SK-N-SH (cell line): ENCODE data around the gene ANKMY1. TPM values are rescaled to one million over a fixed set of nuclear protein-coding genes. Genes with fewer than 3 reads are reported as not detected.

Source experiments
- CTCF ChIA-PET: fragments of 300-600, 350-600 bp; formaldehyde crosslinking; extraction: SDS; loops from one replicate; lab custom pipeline; 2021; lab: Yijun Ruan, JAX
- POLR2A ChIA-PET: fragments of 350-600 bp; sonication (Branson Sonifier 250); formaldehyde crosslinking; extraction: SDS; loops from one replicate; lab custom pipeline; 2020; ENCODE audit warnings: antibody characterized with exemption, inconsistent platforms; lab: Yijun Ruan, JAX
- DNase-seq: peaks from one replicate; pipeline ENCODE4 v3.0.0; 2012
- H2AFZ ChIP-seq: fragments of 200-600 bp; sonication (generic); 2 replicates; pipeline ENCODE4 v1.8.1; 2016; ENCODE audit warnings: antibody characterized with exemption, mild to moderate bottlenecking, low read depth
- H3F3A ChIP-seq: fragments of 200-600 bp; sonication (generic); replicated peaks from 2 replicates; pipeline ENCODE3; 2016; ENCODE audit warnings: antibody characterized with exemption, mild to moderate bottlenecking; ENCODE audit not compliant: insufficient read depth
- H3K27ac ChIP-seq, 2 experiments: fragments of 200-500 bp in 1 of 2; fragments of 200-600 bp in 1 of 2; sonication (Bioruptor generic) in 1 of 2; sonication (generic), shearing (Covaris generic) in 1 of 2; 2 replicates each; pipeline versions ENCODE4 v1.5.1 to v1.6.1; 2014 to 2016; ENCODE audit warnings: low read depth in 2 of 2, inconsistent platforms in 1 of 2, low read length in 1 of 2, mild to moderate bottlenecking in 1 of 2, mixed read lengths in 1 of 2
- H3K27me3 ChIP-seq: fragments of 200-600 bp; sonication (generic), shearing (Covaris generic); 2 replicates; pipeline ENCODE4 v1.6.1; 2016; ENCODE audit warnings: mixed run types; ENCODE audit not compliant: insufficient read depth
- H3K36me3 ChIP-seq, 2 experiments: fragments of 200-500 bp in 1 of 2; fragments of 200-600 bp in 1 of 2; sonication (Bioruptor generic) in 1 of 2; sonication (generic) in 1 of 2; replicated peaks in 1 of 2; 2 replicates each; pipeline versions ENCODE3 to v1.5.1; 2014 to 2016; ENCODE audit warnings: low read length in 1 of 2, mild to moderate bottlenecking in 1 of 2; ENCODE audit not compliant: insufficient read depth in 2 of 2, control insufficient read depth in 1 of 2
- H3K4me1 ChIP-seq, 2 experiments: fragments of 200-500 bp in 1 of 2; fragments of 200-600 bp in 1 of 2; sonication (Bioruptor generic) in 1 of 2; sonication (generic), shearing (Covaris generic) in 1 of 2; 2 replicates each; pipeline versions ENCODE4 v1.5.1 to v1.6.1; 2014 to 2016; ENCODE audit warnings: low read depth in 1 of 2, low read length in 1 of 2, mixed run types in 1 of 2; ENCODE audit not compliant: insufficient read depth in 2 of 2, control insufficient read depth in 1 of 2
- H3K4me2 ChIP-seq: fragments of 200-600 bp; sonication (generic), shearing (Covaris generic); 2 replicates; pipeline ENCODE4 v1.6.1; 2017; ENCODE audit warnings: mixed run types
- H3K4me3 ChIP-seq, 2 experiments: fragments of 200-500 bp in 1 of 2; fragments of 200-600 bp in 1 of 2; sonication (Bioruptor generic) in 1 of 2; sonication (generic), shearing (Covaris generic) in 1 of 2; 2 replicates each; pipeline versions ENCODE4 v1.5.1 to v1.8.1; 2014 to 2016; ENCODE audit warnings: low read depth in 2 of 2, inconsistent platforms in 1 of 2, low read length in 1 of 2, mild to moderate bottlenecking in 1 of 2, mixed read lengths in 1 of 2, moderate library complexity in 1 of 2
- H3K79me2 ChIP-seq: fragments of 200-600 bp; sonication (generic); 2 replicates; pipeline ENCODE4 v1.8.1; 2017; ENCODE audit warnings: mild to moderate bottlenecking; ENCODE audit not compliant: insufficient read depth
- H3K9ac ChIP-seq: fragments of 200-600 bp; sonication (generic); 2 replicates; pipeline ENCODE4 v1.6.1; 2017; ENCODE audit warnings: mixed run types
- H3K9me2 ChIP-seq: fragments of 200-600 bp; sonication (generic); 2 replicates; pipeline ENCODE4 v1.6.1; 2017; ENCODE audit warnings: mixed run types
- H3K9me3 ChIP-seq: fragments of 200-600 bp; sonication (generic); 2 replicates; pipeline ENCODE4 v1.6.1; 2017; ENCODE audit warnings: mixed run types, mild to moderate bottlenecking, moderate library complexity
- H4K20me1 ChIP-seq: fragments of 200-600 bp; sonication (generic); 2 replicates; pipeline ENCODE4 v1.6.1; 2017; ENCODE audit warnings: mild to moderate bottlenecking, mixed run types; ENCODE audit not compliant: insufficient read depth
- CHD2 ChIP-seq: fragments of 150-350 bp; IDR thresholded peaks from 2 replicates; pipeline ENCODE4 v1.6.1; 2018; ENCODE audit warnings: low read length; ENCODE audit not compliant: partially characterized antibody
- FOXM1 ChIP-seq: IDR thresholded peaks from 2 replicates; pipeline ENCODE4 v1.4.0; 2012; ENCODE audit warnings: low read depth, mild to moderate bottlenecking
- GABPA ChIP-seq: IDR thresholded peaks from 2 replicates; pipeline ENCODE4 v1.4.0; 2012; ENCODE audit warnings: low read depth, mild to moderate bottlenecking
- JUND ChIP-seq: IDR thresholded peaks from 2 replicates; pipeline ENCODE4 v1.4.0; 2012
- NFIC ChIP-seq: IDR thresholded peaks from 2 replicates; pipeline ENCODE4 v1.4.0; 2012; ENCODE audit warnings: borderline replicate concordance
- NRF1 ChIP-seq: IDR thresholded peaks from 2 replicates; pipeline ENCODE4 v1.6.1; 2012; ENCODE audit warnings: low read depth, mild to moderate bottlenecking, low read length
- POLR2AphosphoS5 ChIP-seq: IDR thresholded peaks from 2 replicates; pipeline ENCODE4 v1.6.1; 2012; ENCODE audit warnings: low read depth, low read length
- RAD21 ChIP-seq: IDR thresholded peaks from 2 replicates; pipeline ENCODE4 v1.6.1; 2012; ENCODE audit warnings: mild to moderate bottlenecking, low read length
- SMC3 ChIP-seq: IDR thresholded peaks from 2 replicates; pipeline ENCODE4 v1.6.1; 2012; ENCODE audit warnings: low read depth, low read length, improper control_type of control experiment
- WGBS: methylation state at CpG from one replicate; pipeline ENCODE4 v1.1.6; 2017; ENCODE audit warnings: low lambda C conversion rate; 5-methylcytosine and 5-hydroxymethylcytosine counted together
- polyA plus RNA-seq, 3 experiments: library from polyadenylated mRNA; depleted of rRNA; stranded (reverse); fragments of >200 nt; gene quantifications; 2 replicates each; pipeline ENCODE4 v1.2.3, GENCODE V29; 2012
- TF ChIP-seq, protein P1 (sequence below): fragments of 200-600 bp; sonication (generic); IDR thresholded peaks from 2 replicates; pipeline ENCODE4 v1.6.1; 2017; ENCODE audit warnings: antibody characterized with exemption, mild to moderate bottlenecking, moderate library complexity
- TF ChIP-seq, protein P2 (sequence below): IDR thresholded peaks from 2 replicates; pipeline ENCODE4 v1.4.0; 2012; ENCODE audit warnings: low read depth, borderline replicate concordance

The ANKMY1 gene
- polyA plus RNA-seq, 1 of the 3 experiments (the other 2 are of a cell fraction), result 12.1 TPM

DNA sequence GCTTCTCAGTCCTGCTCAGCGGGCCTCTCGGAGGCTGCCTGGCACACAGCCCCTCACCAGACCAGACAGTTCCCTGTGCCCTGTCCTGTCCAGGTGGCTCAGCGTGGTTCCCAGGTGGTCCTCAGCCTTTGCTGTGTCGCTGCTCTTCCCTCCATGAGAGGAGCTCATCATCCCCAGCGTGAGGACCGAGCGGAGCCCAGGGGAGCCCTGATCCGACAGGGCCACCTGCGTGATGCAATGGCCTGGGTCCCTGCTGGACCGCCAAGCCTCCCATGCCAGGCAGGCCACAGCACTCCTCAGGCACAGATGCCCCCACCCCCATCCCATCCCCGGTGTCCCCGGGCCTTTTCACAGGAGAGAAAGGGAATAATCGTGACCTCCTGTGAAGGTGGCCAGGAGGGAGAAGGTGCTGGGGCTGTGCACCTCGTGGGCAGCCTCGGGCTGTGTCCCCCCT is 118.1 kb downstream of the ANKMY1 start:
- Histone ChIP-seq H3K79me2 (peaks cover 48% of the 10 kb centered on the region), H4K20me1 (peaks cover 64% of the 10 kb centered on the region), H3K36me3 (no peaks in the 10 kb centered on the region), H3K27ac (no peak overlapping the region), H3F3A (no peaks in the 10 kb centered on the region), H3K27me3 (no peaks in the 10 kb centered on the region), H3K9ac (no peak overlapping the region), H3K4me1 (peaks cover under 1 to 14% of the 10 kb centered on the region in 2 experiments; a peak in 2 of 4 replicates), H3K9me2 (no peaks in the 10 kb centered on the region), H3K4me3 (no peak overlapping the region), H2AFZ (no peak overlapping the region), H3K9me3 (no peaks in the 10 kb centered on the region), H3K4me2 (no peak overlapping the region)
- POLR2A ChIA-PET, result no interaction called here
- TF ChIP-seq CHD2, result no peak
- TF ChIP-seq JUND, result no peak
- DNase-seq, result no peak
- CTCF ChIA-PET, result interaction anchor here (1.0 to 4.1 kb wide), 12 partner anchors 7 to 290 kb away, joined by 3 to 35 read pairs (median 4); no protein-coding TSS in a partner anchor
- WGBS, result 98% methylated on average over 6 of the region's 15 CpGs

DNA sequence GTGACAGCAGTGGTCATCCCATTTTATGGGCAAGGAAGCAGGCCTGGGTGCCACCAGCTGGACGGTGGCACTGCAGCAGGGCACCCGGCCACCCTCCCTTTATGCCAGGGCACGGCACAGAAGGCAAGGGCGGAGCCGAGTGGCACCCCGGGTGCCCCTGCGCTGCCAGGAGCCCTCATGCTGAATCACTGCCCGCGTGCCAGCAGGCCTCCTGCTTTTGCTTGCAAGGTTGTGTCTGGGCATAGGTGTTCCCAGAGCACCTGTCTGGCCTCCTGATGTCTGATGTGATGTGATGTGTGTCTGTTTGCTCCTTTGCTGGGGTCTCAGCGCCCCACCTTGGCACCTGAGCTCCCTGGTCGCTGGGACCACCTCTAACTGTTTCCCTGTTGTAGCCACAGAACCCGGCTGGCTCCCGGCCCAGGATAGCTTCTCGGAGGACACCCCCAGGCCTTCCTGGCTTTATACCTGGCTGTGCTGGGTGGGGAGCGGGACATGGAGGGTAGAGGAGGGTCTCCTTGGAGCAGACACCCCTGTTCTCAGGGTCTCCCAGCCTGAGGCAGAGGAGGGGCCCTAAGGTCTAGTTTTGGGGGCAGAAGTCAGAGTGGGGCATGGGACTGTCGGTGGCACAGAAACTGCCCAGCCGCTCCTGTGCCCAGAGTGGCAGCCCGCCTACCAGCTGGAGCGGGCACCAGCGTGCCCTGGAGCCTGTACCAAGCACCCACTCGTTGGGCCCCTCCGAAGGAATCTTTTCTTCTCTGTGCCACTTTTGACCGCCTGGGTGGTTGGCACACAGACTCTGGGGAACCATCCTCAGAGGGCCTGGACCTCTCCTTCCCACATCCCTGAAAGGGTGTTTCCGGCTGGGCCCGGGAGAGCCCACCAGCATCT is 118.7 kb downstream of the ANKMY1 start:
- H3K9me2 ChIP-seq, result no peaks in the 10 kb centered on the region
- no peak overlapping the region; a peak in 1 of 4 replicates for H3K4me3 ChIP-seq
- no peak overlapping the region for H2AFZ ChIP-seq
- H3K4me2 ChIP-seq, result peak overlapping the region; percentile 90; the same call in 1 of the 2 replicates
- WGBS, result 70% methylated on average over 14 of the region's 25 CpGs
- DNase-seq, result no peak
- no peaks in the 10 kb centered on the region for H3K9me3 ChIP-seq
- no peaks in the 10 kb centered on the region for H3K27me3 ChIP-seq
- peaks cover 8 to 17% of the 10 kb centered on the region in 2 experiments; a peak in 2 of 4 replicates for H3K4me1 ChIP-seq
- ChIA-PET POLR2A (no interaction called here), CTCF (interaction anchor here (0.6 to 4.1 kb wide), 24 partner anchors 8 to 295 kb away, joined by 3 to 35 read pairs (median 3); no protein-coding TSS in a partner anchor)
- peaks cover 4% of the 10 kb centered on the region for H3F3A ChIP-seq
- H4K20me1 ChIP-seq, result peaks cover 61% of the 10 kb centered on the region
- no peak overlapping the region for H3K27ac ChIP-seq
- no peak for TF ChIP-seq POLR2AphosphoS5
- no peak for TF ChIP-seq FOXM1
- TF ChIP-seq NFIC, result no peak
- TF ChIP-seq NRF1, result no peak
- 0 out of 2 replicates have a peak overlapping the region, but pooled peaks have one; percentile 8 for H3K9ac ChIP-seq
- H3K36me3 ChIP-seq, result no peaks in the 10 kb centered on the region
- H3K79me2 ChIP-seq, result peaks cover 48% of the 10 kb centered on the region

DNA sequence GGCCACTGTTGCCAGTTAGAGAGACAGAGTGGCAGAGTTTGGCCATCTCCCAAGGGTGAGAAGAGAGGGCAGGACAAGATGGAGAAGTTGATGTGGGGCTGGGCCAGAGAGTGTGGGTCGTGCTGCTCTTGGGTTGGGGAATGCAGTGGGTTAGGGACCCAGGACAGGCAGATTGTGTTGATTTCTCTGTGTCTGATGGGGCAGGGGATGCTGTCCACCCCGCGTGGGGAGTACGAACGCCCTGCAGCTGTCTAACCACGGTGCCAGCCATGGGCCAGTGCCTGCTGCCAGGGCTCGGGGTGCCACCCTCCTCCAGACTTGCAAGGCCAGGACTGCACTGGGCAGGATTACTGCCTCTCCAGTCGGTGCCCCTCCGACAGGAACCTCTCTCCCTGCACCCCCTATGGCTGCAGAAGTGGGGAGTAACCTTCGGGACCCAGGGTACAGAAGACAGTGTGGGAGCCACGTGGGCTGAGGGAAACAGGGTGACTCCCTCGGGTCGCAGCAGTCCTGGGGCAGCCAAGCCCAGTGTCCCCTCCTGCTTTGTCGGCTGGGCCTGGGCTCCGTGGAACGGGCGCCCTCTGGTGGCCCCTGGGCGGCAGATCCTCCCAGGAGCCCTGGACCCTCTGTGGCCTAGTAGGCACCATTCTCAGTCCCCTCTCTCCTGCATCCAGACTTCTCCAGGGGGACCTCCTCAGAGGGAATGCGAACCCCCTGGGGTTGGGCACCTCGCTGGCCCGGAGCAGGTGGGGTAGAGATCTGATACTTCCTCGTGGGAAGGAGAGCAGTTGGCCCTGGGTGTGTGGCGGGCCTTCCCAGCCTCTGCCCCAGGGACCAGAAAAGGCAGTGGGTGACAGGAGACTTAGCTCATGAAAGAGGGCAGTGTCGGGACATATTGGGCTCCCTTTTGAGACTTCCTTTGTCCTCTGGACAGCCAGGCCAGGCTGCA is 119.7 kb downstream of the ANKMY1 start:
- Histone ChIP-seq H3K4me2 (peak overlapping the region; percentile 90), H2AFZ (no peak overlapping the region), H3K9ac (0 out of 2 replicates have a peak overlapping the region, but pooled peaks have one; percentile 8), H3K27ac (no peak overlapping the region), H3K27me3 (no peaks in the 10 kb centered on the region), H3K79me2 (peaks cover 48% of the 10 kb centered on the region), H3K36me3 (no peaks in the 10 kb centered on the region), H3K4me3 (peak overlapping the region in 1 of 2 experiments; percentile 23; a peak in 2 of 4 replicates), H3K9me2 (no peaks in the 10 kb centered on the region), H3K9me3 (no peaks in the 10 kb centered on the region), H4K20me1 (peaks cover 53% of the 10 kb centered on the region), H3F3A (peaks cover 4% of the 10 kb centered on the region), H3K4me1 (peaks cover 14 to 17% of the 10 kb centered on the region in 2 experiments; a peak in 2 of 4 replicates)
- peak; percentile 94 for DNase-seq
- POLR2A ChIA-PET, result no interaction called here
- peak; percentile 95 for TF ChIP-seq SMC3
- no peak for TF ChIP-seq GABPA
- TF ChIP-seq RAD21, result peak; percentile 94
- TF ChIP-seq, protein P1, sequence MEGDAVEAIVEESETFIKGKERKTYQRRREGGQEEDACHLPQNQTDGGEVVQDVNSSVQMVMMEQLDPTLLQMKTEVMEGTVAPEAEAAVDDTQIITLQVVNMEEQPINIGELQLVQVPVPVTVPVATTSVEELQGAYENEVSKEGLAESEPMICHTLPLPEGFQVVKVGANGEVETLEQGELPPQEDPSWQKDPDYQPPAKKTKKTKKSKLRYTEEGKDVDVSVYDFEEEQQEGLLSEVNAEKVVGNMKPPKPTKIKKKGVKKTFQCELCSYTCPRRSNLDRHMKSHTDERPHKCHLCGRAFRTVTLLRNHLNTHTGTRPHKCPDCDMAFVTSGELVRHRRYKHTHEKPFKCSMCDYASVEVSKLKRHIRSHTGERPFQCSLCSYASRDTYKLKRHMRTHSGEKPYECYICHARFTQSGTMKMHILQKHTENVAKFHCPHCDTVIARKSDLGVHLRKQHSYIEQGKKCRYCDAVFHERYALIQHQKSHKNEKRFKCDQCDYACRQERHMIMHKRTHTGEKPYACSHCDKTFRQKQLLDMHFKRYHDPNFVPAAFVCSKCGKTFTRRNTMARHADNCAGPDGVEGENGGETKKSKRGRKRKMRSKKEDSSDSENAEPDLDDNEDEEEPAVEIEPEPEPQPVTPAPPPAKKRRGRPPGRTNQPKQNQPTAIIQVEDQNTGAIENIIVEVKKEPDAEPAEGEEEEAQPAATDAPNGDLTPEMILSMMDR, result peak; percentile 89
- TF ChIP-seq, protein P2, sequence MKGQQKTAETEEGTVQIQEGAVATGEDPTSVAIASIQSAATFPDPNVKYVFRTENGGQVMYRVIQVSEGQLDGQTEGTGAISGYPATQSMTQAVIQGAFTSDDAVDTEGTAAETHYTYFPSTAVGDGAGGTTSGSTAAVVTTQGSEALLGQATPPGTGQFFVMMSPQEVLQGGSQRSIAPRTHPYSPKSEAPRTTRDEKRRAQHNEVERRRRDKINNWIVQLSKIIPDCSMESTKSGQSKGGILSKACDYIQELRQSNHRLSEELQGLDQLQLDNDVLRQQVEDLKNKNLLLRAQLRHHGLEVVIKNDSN, result no peak
- CTCF ChIA-PET, result interaction anchor here (0.6 to 4.1 kb wide), 25 partner anchors 9 to 294 kb away, joined by 3 to 35 read pairs (median 3); no protein-coding TSS in a partner anchor
- WGBS, result 9% methylated on average over 14 of the region's 24 CpGs
